H1 (cell line): ENCODE results near the gene NDUFS7. TPM values are rescaled to one million over a fixed set of nuclear protein-coding genes. Genes with fewer than 3 reads are reported as not detected.

Experiments used
- CTCF ChIA-PET: fragments of 300-600 bp; sonication (Branson Sonifier 250); formaldehyde crosslinking; loops from one replicate; lab custom pipeline; 2021; ENCODE audit not compliant: partially characterized antibody; lab: Charles Lee
- POLR2A ChIA-PET: fragments of 300-600 bp; sonication (Branson Sonifier 250); formaldehyde crosslinking; loops from one replicate; lab custom pipeline; 2021; ENCODE audit warnings: inconsistent platforms; ENCODE audit not compliant: partially characterized antibody; lab: Charles Lee
- DNase-seq, 2 experiments: peaks; one replicate each; pipeline versions ENCODE4 v3.0.0 to v3.0.0-alpha.2; 2010 to 2022; ENCODE audit warnings: low spot score in 2 of 2, low read depth in 1 of 2, mixed read lengths in 1 of 2
- FAIRE-seq: peaks from 2 replicates; lab custom pipeline; 2011; peaks lifted over from hg19 to GRCh38; lab: Jason Lieb, UNC
- H2AFZ ChIP-seq: 2 replicates; pipeline ENCODE4 v1.8.1; 2012; ENCODE audit warnings: low read length, inconsistent platforms
- H2AK5ac ChIP-seq: 2 replicates; pipeline ENCODE4 v1.6.1; 2013; ENCODE audit warnings: low read depth, low read length
- H2BK120ac ChIP-seq: replicated peaks from 2 replicates; pipeline ENCODE3; 2013; ENCODE audit warnings: low read depth, low read length, inconsistent platforms
- H2BK12ac ChIP-seq: 2 replicates; pipeline ENCODE4 v1.6.1; 2013; ENCODE audit warnings: low read depth, low read length
- H2BK15ac ChIP-seq: 2 replicates; pipeline ENCODE4 v1.6.1; 2013; ENCODE audit warnings: low read length
- H2BK20ac ChIP-seq: 2 replicates; pipeline ENCODE4 v1.6.1; 2013; ENCODE audit warnings: low read length
- H2BK5ac ChIP-seq: 2 replicates; pipeline ENCODE4 v1.6.1; 2013; ENCODE audit warnings: low read depth, low read length
- H3K14ac ChIP-seq: 2 replicates; pipeline ENCODE4 v1.6.1; 2013; ENCODE audit warnings: inconsistent platforms; ENCODE audit not compliant: insufficient read length
- H3K18ac ChIP-seq: 2 replicates; pipeline ENCODE4 v1.6.1; 2013; ENCODE audit warnings: low read length; ENCODE audit errors: extremely low read depth
- H3K23ac ChIP-seq: 2 replicates; pipeline ENCODE4 v1.6.1; 2013; ENCODE audit warnings: inconsistent platforms; ENCODE audit not compliant: insufficient read length
- H3K23me2 ChIP-seq: 2 replicates; pipeline ENCODE4 v1.6.1; 2013; ENCODE audit warnings: low read depth, low read length
- H3K27ac ChIP-seq: 2 replicates; pipeline ENCODE4 v1.6.1; 2011; ENCODE audit warnings: low read depth, low read length, inconsistent platforms
- H3K27me3 ChIP-seq, 4 experiments: replicated peaks in 1 of 4; 1 replicate in 1 of 4; 2 replicates in 3 of 4; pipeline versions ENCODE4 v1.6.1 to v1.8.1; 2011 to 2013; ENCODE audit warnings: low read length in 3 of 4, mild to moderate bottlenecking in 3 of 4, inconsistent platforms in 2 of 4, mixed read lengths in 2 of 4, moderate library complexity in 1 of 4; ENCODE audit not compliant: control insufficient read depth in 3 of 4, insufficient read depth in 3 of 4; ENCODE audit errors: extremely low read depth in 1 of 4
- H3K36me3 ChIP-seq, 4 experiments: 2 replicates each; pipeline versions ENCODE4 v1.6.1 to v1.8.1; 2011 to 2013; ENCODE audit warnings: mild to moderate bottlenecking in 4 of 4, low read length in 3 of 4, moderate library complexity in 2 of 4, control low read depth in 1 of 4, inconsistent platforms in 1 of 4; ENCODE audit not compliant: insufficient read depth in 4 of 4, control insufficient read depth in 2 of 4
- H3K4ac ChIP-seq: replicated peaks from 2 replicates; pipeline ENCODE3; 2013; ENCODE audit warnings: low read length, low read depth, mixed read lengths, inconsistent platforms; ENCODE audit not compliant: insufficient read length
- H3K4me1 ChIP-seq, 4 experiments: replicated peaks in 1 of 4; 1 replicate in 1 of 4; 2 replicates in 3 of 4; pipeline versions ENCODE4 v1.6.1 to v1.8.1; 2011 to 2013; ENCODE audit warnings: low read length in 3 of 4, inconsistent platforms in 2 of 4, mixed read lengths in 1 of 4; ENCODE audit not compliant: insufficient read depth in 4 of 4, control insufficient read depth in 3 of 4
- H3K4me2 ChIP-seq, 2 experiments: 2 replicates each; pipeline versions ENCODE4 v1.6.1 to v1.8.1; 2011 to 2013; ENCODE audit warnings: low read depth in 2 of 2, low read length in 2 of 2, control low read depth in 1 of 2, inconsistent platforms in 1 of 2, mild to moderate bottlenecking in 1 of 2; ENCODE audit not compliant: insufficient read depth in 1 of 2
- H3K4me3 ChIP-seq, 4 experiments: fragments of 200-600, 300-600 bp in 1 of 4; sonication (generic), shearing (Covaris generic), sonication (Bioruptor Twin) in 1 of 4; 2 replicates each; pipeline versions ENCODE4 v1.5.1 to v1.8.1; 2011 to 2016; ENCODE audit warnings: low read length in 4 of 4, low read depth in 3 of 4, control low read depth in 2 of 4, inconsistent platforms in 2 of 4, mild to moderate bottlenecking in 2 of 4, mixed read lengths in 1 of 4, moderate library complexity in 1 of 4; ENCODE audit not compliant: insufficient read depth in 2 of 4; ENCODE audit errors: extremely low read depth in 1 of 4
- H3K56ac ChIP-seq: replicated peaks from 2 replicates; pipeline ENCODE3; 2013; ENCODE audit warnings: low read depth, mild to moderate bottlenecking, mixed read lengths, low read length, inconsistent platforms; ENCODE audit not compliant: insufficient read length
- H3K79me1 ChIP-seq: 2 replicates; pipeline ENCODE4 v1.6.1; 2013; ENCODE audit warnings: low read depth, low read length, control low read depth
- H3K79me2 ChIP-seq, 2 experiments: 2 replicates each; pipeline versions ENCODE4 v1.6.1 to v1.8.1; 2012 to 2013; ENCODE audit warnings: low read length in 2 of 2, mild to moderate bottlenecking in 2 of 2, inconsistent platforms in 1 of 2; ENCODE audit not compliant: insufficient read depth in 2 of 2, control insufficient read depth in 1 of 2
- H3K9ac ChIP-seq, 4 experiments: replicated peaks in 1 of 4; 1 replicate in 1 of 4; 2 replicates in 3 of 4; pipeline versions ENCODE4 v1.6.1 to v1.8.1; 2011 to 2013; ENCODE audit warnings: low read depth in 3 of 4, low read length in 3 of 4, control low read depth in 2 of 4, mild to moderate bottlenecking in 2 of 4, moderate library complexity in 2 of 4, inconsistent platforms in 1 of 4; ENCODE audit errors: extremely low read depth in 1 of 4
- H3K9me3 ChIP-seq, 2 experiments: 2 replicates each; pipeline versions ENCODE4 v1.6.1 to v1.8.1; 2012 to 2013; ENCODE audit warnings: mild to moderate bottlenecking in 2 of 2, moderate library complexity in 2 of 2, control low read depth in 1 of 2, inconsistent platforms in 1 of 2, low read depth in 1 of 2, low read length in 1 of 2, mixed read lengths in 1 of 2; ENCODE audit not compliant: insufficient read depth in 2 of 2
- H4K20me1 ChIP-seq, 2 experiments: replicated peaks in 1 of 2; 2 replicates each; pipeline versions ENCODE3 to v1.8.1; 2011 to 2013; ENCODE audit warnings: inconsistent platforms in 2 of 2, low read length in 2 of 2, mild to moderate bottlenecking in 1 of 2; ENCODE audit not compliant: insufficient read depth in 2 of 2, control insufficient read depth in 1 of 2
- H4K5ac ChIP-seq: 2 replicates; pipeline ENCODE4 v1.6.1; 2013; ENCODE audit warnings: low read length, low read depth, mixed read lengths, inconsistent platforms; ENCODE audit not compliant: insufficient read length
- H4K8ac ChIP-seq: 2 replicates; pipeline ENCODE4 v1.8.0; 2013; ENCODE audit warnings: mild to moderate bottlenecking, moderate library complexity, low read length, inconsistent platforms; ENCODE audit not compliant: insufficient read depth; ENCODE audit errors: extremely low read depth
- H4K91ac ChIP-seq: replicated peaks from 2 replicates; pipeline ENCODE3; 2013; ENCODE audit warnings: low read length, mixed read lengths, inconsistent platforms; ENCODE audit not compliant: insufficient read length
- CBX8 ChIP-seq: fragments of 300-800, 300-1000 bp; sonication (generic); IDR thresholded peaks from 2 replicates; pipeline ENCODE4 v1.7.1; 2016; ENCODE audit warnings: low read depth, low read length, borderline replicate concordance
- CREB1 ChIP-seq: IDR thresholded peaks from 2 replicates; pipeline ENCODE4 v1.6.1; 2012; ENCODE audit warnings: inconsistent platforms
- FOSL1 ChIP-seq: IDR thresholded peaks from 2 replicates; pipeline ENCODE4 v1.6.1; 2011; ENCODE audit warnings: mild to moderate bottlenecking, low read depth, low read length, moderate library complexity; ENCODE audit not compliant: insufficient read depth
- GABPA ChIP-seq: IDR thresholded peaks from 2 replicates; pipeline ENCODE4 v1.6.1; 2011; ENCODE audit warnings: mild to moderate bottlenecking, low read length, moderate library complexity, borderline replicate concordance; ENCODE audit not compliant: insufficient read depth
- GTF2F1 ChIP-seq: IDR thresholded peaks from 2 replicates; pipeline ENCODE4 v1.6.1; 2012; ENCODE audit warnings: low read depth, low read length, improper control_type of control experiment, borderline replicate concordance
- KDM1A ChIP-seq: fragments of 200-600, 300-600 bp; sonication (generic); IDR thresholded peaks from 2 replicates; pipeline ENCODE4 v1.7.1; 2016; ENCODE audit warnings: mild to moderate bottlenecking, low read length, borderline replicate concordance
- NANOG ChIP-seq: IDR thresholded peaks from 2 replicates; pipeline ENCODE4 v1.6.1; 2011; ENCODE audit warnings: low read length, low read depth, mild to moderate bottlenecking, inconsistent platforms; ENCODE audit not compliant: insufficient read depth, poor library complexity, severe bottlenecking
- RAD21 ChIP-seq, 2 experiments: IDR thresholded peaks in 1 of 2; conservative IDR thresholded peaks in 1 of 2; 2 replicates each; pipeline ENCODE4 v1.6.1; 2011; ENCODE audit warnings: low read depth in 2 of 2, low read length in 2 of 2, improper control_type of control experiment in 1 of 2, inconsistent platforms in 1 of 2, mild to moderate bottlenecking in 1 of 2, moderate library complexity in 1 of 2
- SIX5 ChIP-seq: IDR thresholded peaks from 2 replicates; pipeline ENCODE4 v1.6.1; 2011; ENCODE audit warnings: mild to moderate bottlenecking, low read depth, low read length
- SP4 ChIP-seq: IDR thresholded peaks from 2 replicates; pipeline ENCODE4 v1.6.1; 2012; ENCODE audit warnings: low read length, inconsistent platforms
- YY1 ChIP-seq: IDR thresholded peaks from 2 replicates; pipeline ENCODE4 v1.6.1; 2011; ENCODE audit warnings: low read depth, mild to moderate bottlenecking, low read length
- ZNF274 ChIP-seq: IDR thresholded peaks from 2 replicates; pipeline ENCODE4 v1.7.0; 2012; ENCODE audit warnings: low read length, borderline replicate concordance; ENCODE audit errors: extremely low read depth
- WGBS, 2 experiments: shearing (Covaris generic) in 1 of 2; methylation state at CpG; one replicate each; pipeline versions ENCODE4 v1.1.6 to v1.1.7; 2013 to 2015; ENCODE audit warnings: low lambda C conversion rate in 2 of 2, mixed read lengths in 2 of 2, inconsistent platforms in 1 of 2, low coverage in 1 of 2, missing lambda C conversion rate in 1 of 2; ENCODE audit not compliant: insufficient replicate concordance in 2 of 2, insufficient coverage in 1 of 2, insufficient read length in 1 of 2; ENCODE audit errors: extremely low coverage in 1 of 2, missing lambda C conversion rate in 1 of 2; 5-methylcytosine and 5-hydroxymethylcytosine counted together
- polyA plus RNA-seq, 7 experiments: library from polyadenylated mRNA; depleted of rRNA in 3 of 7; stranded (reverse) in 5 of 7; unstranded in 2 of 7; fragments of >200 nt in 5 of 7; fragments of 200-250 nt in 2 of 7; gene quantifications; 1 replicate in 5 of 7; 2 replicates in 1 of 7; 4 replicates in 1 of 7; pipeline versions ENCODE4 v1.2.1 to v1.2.3, GENCODE V29; 2011 to 2013; ENCODE audit warnings: missing spikeins in 2 of 7, mixed read lengths in 2 of 7
- total RNA-seq: library from RNA; stranded (reverse); fragmentation: NEBNext Ultra II Directional; extraction: Animal tissue kit (Norgen Biotek cat#: 25700); gene quantifications from 2 replicates; pipeline ENCODE4 v1.2.1, GENCODE V29; 2021
- TF ChIP-seq, protein P1 (sequence below): IDR thresholded peaks from 2 replicates; pipeline ENCODE4 v1.6.1; 2012; ENCODE audit warnings: inconsistent platforms

NDUFS7 gene
- total and polyA plus RNA-seq, 2 of the 8 experiments (the other 6 are each of a cell fraction or from before 2014, with no cell fraction given) = 78.1 to 309 TPM

GRCh38 chr19:1390890-1391423 lies 7.2 kb downstream of the NDUFS7 start:
- Histone ChIP-seq H3K79me2 (no peaks in the 10 kb centered on the region; a peak in 1 of 4 replicates), H3K4me3 (no peak overlapping the region), H3K4ac (no peak overlapping the region), H3K23me2 (no peaks in the 10 kb centered on the region), H3K9me3 (no peaks in the 10 kb centered on the region; a peak in 1 of 4 replicates), H4K5ac (no peak overlapping the region), H2BK120ac (no peak overlapping the region), H2BK12ac (no peak overlapping the region), H3K79me1 (0 out of 2 replicates have a peak, but pooled peaks cover 8% of the 10 kb centered on the region), H3K18ac (no peak overlapping the region; the same call in 1 of the 2 replicates), H3K14ac (no peak overlapping the region), H2BK20ac (no peak overlapping the region), H2AK5ac (no peak overlapping the region), H3K4me1 (peaks cover 0 to under 1% (median 0%) of the 10 kb centered on the region in 4 experiments; a peak in 1 of 7 replicates), H3K23ac (no peak overlapping the region), H4K91ac (no peak overlapping the region), H3K56ac (no peak overlapping the region), H3K36me3 (peaks cover 0 to 20% (median 13%) of the 10 kb centered on the region in 4 experiments; a peak in 6 of 8 replicates), H4K20me1 (peaks cover 4 to 18% of the 10 kb centered on the region in 2 experiments), H2BK5ac (no peak overlapping the region), H4K8ac (no peak overlapping the region), H3K27me3 (no peaks in the 10 kb centered on the region), H2BK15ac (no peak overlapping the region), H3K27ac (no peak overlapping the region), H3K9ac (no peak overlapping the region), H3K4me2 (no peak overlapping the region), H2AFZ (no peak overlapping the region)
- POLR2A ChIA-PET = no interaction called here
- FAIRE-seq (no peak), DNase-seq (no peak)
- 91% methylated on average over 31 of the region's 42 CpGs; no CpG with 5 or more reads in 1 of the 2 experiments for WGBS, 2 experiments
- CTCF ChIA-PET = no interaction called here
- TF ChIP-seq FOSL1 (no peak), YY1 (no peak), GABPA (no peak), CREB1 (no peak), KDM1A (no peak), SP4 (no peak), NANOG (no peak), SIX5 (no peak), RAD21 (IDR thresholded peaks at IDR 0.05 in 1 of 2, conservative IDR thresholded peaks at IDR 0.05 in 1 of 2; ENCODE audit: low read depth in 2 of 2, low read length in 2 of 2) (no peak), ZNF274 (no peak), CBX8 (no peak), GTF2F1 (no peak)
- TF ChIP-seq, protein P1, sequence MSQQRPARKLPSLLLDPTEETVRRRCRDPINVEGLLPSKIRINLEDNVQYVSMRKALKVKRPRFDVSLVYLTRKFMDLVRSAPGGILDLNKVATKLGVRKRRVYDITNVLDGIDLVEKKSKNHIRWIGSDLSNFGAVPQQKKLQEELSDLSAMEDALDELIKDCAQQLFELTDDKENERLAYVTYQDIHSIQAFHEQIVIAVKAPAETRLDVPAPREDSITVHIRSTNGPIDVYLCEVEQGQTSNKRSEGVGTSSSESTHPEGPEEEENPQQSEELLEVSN = no peak
